Effector memory CD8-positive, alpha-beta T cell (primary cell): ENCODE measurements around the gene FBN2.
"Not testable (repeated sequence)": the region's sequence is repeated elsewhere in the genome, so short reads cannot be mapped to it uniquely, and the experiment has no call there.

Experiments
- ATAC-seq: fragments of 150-1000 bp; cut with Tn5 transposase; replicated peaks from 2 replicates; pipeline ENCODE4 v1.10.0; 2021; ENCODE audit warnings: mild to moderate bottlenecking, moderate library complexity
- DNase-seq, 3 experiments: peaks; one replicate each; pipeline ENCODE4 v3.0.0; 2021
- H3K27ac Mint-ChIP-seq, 2 donors: one replicate each; pipeline ENCODE4 v1.8.0; 2022; ENCODE audit warnings: mild to moderate bottlenecking in 2 of 2, mixed read lengths in 2 of 2, moderate library complexity in 2 of 2
- H3K27me3 Mint-ChIP-seq, 2 donors: one replicate each; pipeline ENCODE4 v1.8.0; 2022; ENCODE audit warnings: mixed read lengths in 2 of 2
- H3K36me3 Mint-ChIP-seq: one replicate; pipeline ENCODE4 v1.8.0; 2022; ENCODE audit warnings: mild to moderate bottlenecking, moderate library complexity, mixed read lengths; ENCODE audit not compliant: insufficient read depth
- H3K4me1 Mint-ChIP-seq, 2 donors: one replicate each; pipeline ENCODE4 v1.8.0; 2022; ENCODE audit warnings: low read depth in 2 of 2, mixed read lengths in 2 of 2
- H3K4me3 Mint-ChIP-seq, 2 donors: one replicate each; pipeline ENCODE4 v1.8.0; 2022; ENCODE audit warnings: mild to moderate bottlenecking in 2 of 2, mixed read lengths in 2 of 2, moderate library complexity in 2 of 2
- H3K9me3 Mint-ChIP-seq, 2 donors: one replicate each; pipeline ENCODE4 v1.8.0; 2022; ENCODE audit warnings: mixed read lengths in 2 of 2

Gene FBN2

GRCh38 chr5:128462330-128462729 lies 75.7 kb downstream of the FBN2 start:
- peaks cover 5% of the 10 kb centered on the region for H3K36me3 Mint-ChIP-seq
- no peak for ATAC-seq
- no peak overlapping the region for H3K4me3 Mint-ChIP-seq
- no peaks in the 10 kb centered on the region for H3K4me1 Mint-ChIP-seq
- no peak for DNase-seq
- no peaks in the 10 kb centered on the region for H3K27me3 Mint-ChIP-seq
- H3K9me3 Mint-ChIP-seq = peaks cover 12 to 23% of the 10 kb centered on the region in 2 donors
- no peak overlapping the region for H3K27ac Mint-ChIP-seq

DNA sequence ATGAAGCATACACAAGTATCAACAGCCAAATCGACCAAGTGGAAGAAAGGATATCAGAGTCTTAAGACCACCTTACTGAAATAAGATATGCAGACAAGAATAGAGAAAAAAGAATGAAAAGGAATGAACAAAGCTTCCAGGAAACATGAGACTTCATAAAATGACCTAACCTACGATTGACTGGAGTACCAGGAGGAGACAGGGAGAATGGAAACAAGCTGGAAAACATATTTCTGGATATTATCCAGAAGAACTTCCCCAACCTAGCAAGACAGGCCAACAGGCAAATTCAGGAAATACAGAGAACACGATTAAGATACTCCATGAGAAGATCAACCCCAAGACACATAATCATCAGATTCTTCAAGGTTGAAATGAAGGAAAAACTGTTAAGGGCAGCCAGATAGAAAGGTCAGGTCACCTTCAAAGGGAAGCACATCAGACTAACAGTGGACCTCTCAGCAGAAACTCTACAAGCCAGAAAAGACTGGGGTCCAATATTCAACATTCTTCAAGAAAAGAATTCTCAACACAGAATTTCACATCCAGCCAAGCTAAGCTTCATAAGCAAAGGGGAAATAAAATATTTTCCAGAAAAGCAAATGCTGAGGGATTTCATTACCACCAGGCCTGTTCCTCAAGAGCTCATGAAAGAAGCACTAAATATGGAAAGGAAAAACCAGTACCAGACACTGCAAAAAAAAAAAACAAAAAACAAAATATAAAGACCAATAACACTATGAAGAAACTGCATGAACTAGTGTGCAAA lies 80.7 kb downstream of the FBN2 start:
- H3K36me3 Mint-ChIP-seq, H3K4me1 Mint-ChIP-seq, H3K27ac Mint-ChIP-seq, H3K27me3 Mint-ChIP-seq, ATAC-seq, DNase-seq, H3K4me3 Mint-ChIP-seq: not testable (repeated sequence)
- H3K9me3 Mint-ChIP-seq = peaks cover 21 to 34% of the 10 kb centered on the region in 2 donors

DNA sequence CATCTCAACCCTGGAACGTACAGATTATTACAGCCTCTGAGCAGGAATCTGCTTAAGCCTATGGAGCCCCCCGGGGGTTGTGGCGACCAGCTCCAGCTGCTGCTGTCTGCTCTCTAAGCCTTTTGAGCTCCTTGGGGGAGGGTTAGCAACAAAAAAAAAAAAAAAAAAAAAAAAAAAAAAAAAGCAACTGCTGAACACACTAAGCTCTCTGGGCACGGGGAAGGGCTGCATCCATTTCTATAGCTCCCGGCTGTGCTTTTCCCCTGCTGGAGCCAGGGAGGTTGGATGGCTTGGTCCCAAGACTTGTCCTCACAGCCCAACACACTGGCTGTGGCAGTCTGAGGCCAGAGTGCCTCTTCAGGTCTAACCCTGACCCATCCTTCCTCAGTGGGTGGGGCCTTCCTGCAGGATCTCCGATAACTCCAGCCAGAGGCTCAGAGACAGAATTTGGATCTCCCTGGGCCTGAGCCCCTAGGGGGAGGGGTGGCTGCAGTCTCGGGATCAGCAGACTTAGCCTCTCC lies 82.1 kb downstream of the FBN2 start:
- H3K27me3 Mint-ChIP-seq = no peaks in the 10 kb centered on the region
- no peak overlapping the region for H3K4me3 Mint-ChIP-seq
- H3K36me3 Mint-ChIP-seq = peaks cover 5% of the 10 kb centered on the region
- H3K27ac Mint-ChIP-seq = no peak overlapping the region
- ATAC-seq (no peak), DNase-seq (no peak)
- no peaks in the 10 kb centered on the region for H3K4me1 Mint-ChIP-seq
- peaks cover 21 to 34% of the 10 kb centered on the region in 2 donors for H3K9me3 Mint-ChIP-seq

DNA sequence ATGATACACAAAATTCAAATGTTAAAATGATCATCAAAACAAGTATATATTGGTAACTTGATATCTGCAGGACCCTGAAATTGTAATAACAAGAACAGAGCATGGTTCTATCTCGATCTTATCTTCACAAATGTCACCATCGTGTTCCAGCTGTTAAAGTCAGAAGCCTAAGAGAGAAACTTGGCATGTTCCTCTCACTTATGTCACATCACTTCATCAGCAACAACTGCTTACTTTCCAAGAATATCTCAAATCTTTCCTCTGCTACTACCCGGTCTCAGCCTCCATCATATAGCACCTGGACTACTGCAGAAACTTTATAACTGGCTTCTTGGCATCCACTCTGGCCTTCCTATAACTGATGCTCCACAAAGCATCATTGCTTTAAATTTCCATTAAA lies 84.9 kb downstream of the FBN2 start:
- Mint-ChIP-seq H3K9me3 (peaks cover 12 to 14% of the 10 kb centered on the region in 2 donors), H3K27ac (no peak overlapping the region), H3K4me3 (no peak overlapping the region), H3K36me3 (no peaks in the 10 kb centered on the region), H3K4me1 (no peaks in the 10 kb centered on the region), H3K27me3 (no peaks in the 10 kb centered on the region)
- no peak for ATAC-seq
- DNase-seq = no peak

DNA sequence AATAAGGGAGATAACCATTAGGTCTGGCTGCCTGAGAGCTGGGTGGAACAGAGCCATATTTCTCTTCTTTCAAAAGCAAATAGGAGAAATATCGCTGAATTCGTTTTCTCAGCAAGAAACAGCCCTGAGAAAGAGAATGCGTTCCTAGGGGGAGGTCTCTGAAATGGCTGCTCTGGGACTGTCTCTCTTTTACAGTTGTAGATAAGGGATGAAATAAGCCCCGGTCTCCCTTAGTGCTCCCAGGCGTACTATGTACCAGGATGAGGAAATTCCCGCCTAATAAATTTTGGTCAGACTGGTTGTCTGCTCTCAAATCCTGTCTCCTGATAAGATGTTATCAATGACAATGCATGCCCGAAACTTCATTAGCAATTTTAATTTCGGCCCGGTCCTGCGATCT lies 90.8 kb downstream of the FBN2 start:
- not testable (repeated sequence) for H3K4me3 Mint-ChIP-seq, H3K27me3 Mint-ChIP-seq, DNase-seq, H3K9me3 Mint-ChIP-seq, H3K36me3 Mint-ChIP-seq, ATAC-seq, H3K27ac Mint-ChIP-seq, H3K4me1 Mint-ChIP-seq

GRCh38 chr5:128441941-128442350 lies 96.1 kb downstream of the FBN2 start:
- Mint-ChIP-seq H3K9me3 (peaks cover 0 to 2% of the 10 kb centered on the region in 2 donors), H3K36me3 (no peaks in the 10 kb centered on the region), H3K27ac (no peak overlapping the region), H3K27me3 (no peaks in the 10 kb centered on the region), H3K4me3 (no peak overlapping the region), H3K4me1 (no peaks in the 10 kb centered on the region)
- DNase-seq (no peak), ATAC-seq (no peak)

DNA sequence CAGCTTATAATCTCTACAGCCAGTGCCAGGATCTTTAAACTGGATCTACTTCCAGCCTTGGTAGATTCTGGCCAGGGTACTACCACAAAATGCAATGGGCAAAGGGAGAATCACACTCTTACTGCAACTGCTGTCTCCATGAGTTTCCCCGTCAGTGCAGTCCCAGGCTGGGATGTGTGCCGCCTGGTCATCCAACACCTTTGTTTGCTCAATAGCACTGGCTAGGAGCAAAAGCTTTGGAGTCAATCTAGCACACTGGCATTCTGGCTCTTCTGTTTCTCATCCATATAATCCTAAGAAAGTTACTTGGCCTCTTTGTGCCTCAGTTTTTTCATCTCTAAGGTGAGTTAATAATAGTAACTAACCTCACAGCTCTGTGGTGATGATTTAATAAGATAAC lies 96.9 kb downstream of the FBN2 start:
- Mint-ChIP-seq H3K27me3 (no peaks in the 10 kb centered on the region), H3K36me3 (no peaks in the 10 kb centered on the region), H3K9me3 (peaks cover 0 to 2% of the 10 kb centered on the region in 2 donors), H3K4me3 (no peak overlapping the region), H3K27ac (no peak overlapping the region), H3K4me1 (no peaks in the 10 kb centered on the region)
- ATAC-seq = no peak
- no peak for DNase-seq

GRCh38 chr5:128436749-128437188 lies 101.3 kb downstream of the FBN2 start:
- no peaks in the 10 kb centered on the region for H3K27me3 Mint-ChIP-seq
- H3K27ac Mint-ChIP-seq = no peak overlapping the region
- no peaks in the 10 kb centered on the region for H3K4me1 Mint-ChIP-seq
- H3K9me3 Mint-ChIP-seq = no peaks in the 10 kb centered on the region
- no peak overlapping the region for H3K4me3 Mint-ChIP-seq
- ATAC-seq = no peak
- no peaks in the 10 kb centered on the region for H3K36me3 Mint-ChIP-seq
- DNase-seq = no peak

GRCh38 chr5:128435861-128436260 lies 102.2 kb downstream of the FBN2 start:
- Mint-ChIP-seq H3K36me3 (no peaks in the 10 kb centered on the region), H3K27ac (no peak overlapping the region), H3K9me3 (no peaks in the 10 kb centered on the region), H3K27me3 (no peaks in the 10 kb centered on the region), H3K4me3 (no peak overlapping the region), H3K4me1 (no peaks in the 10 kb centered on the region)
- DNase-seq = no peak
- no peak for ATAC-seq

- no peaks in the 10 kb centered on the region for H3K36me3 Mint-ChIP-seq
- H3K4me3 Mint-ChIP-seq = no peak overlapping the region
- DNase-seq (no peak), ATAC-seq (no peak)
- H3K27me3 Mint-ChIP-seq = no peaks in the 10 kb centered on the region
- H3K9me3 Mint-ChIP-seq = no peaks in the 10 kb centered on the region
- no peaks in the 10 kb centered on the region for H3K4me1 Mint-ChIP-seq
- H3K27ac Mint-ChIP-seq = no peak overlapping the region
Measured at GRCh38 chr5:128434993-128435392, 103.1 kb downstream of the FBN2 start.

DNA sequence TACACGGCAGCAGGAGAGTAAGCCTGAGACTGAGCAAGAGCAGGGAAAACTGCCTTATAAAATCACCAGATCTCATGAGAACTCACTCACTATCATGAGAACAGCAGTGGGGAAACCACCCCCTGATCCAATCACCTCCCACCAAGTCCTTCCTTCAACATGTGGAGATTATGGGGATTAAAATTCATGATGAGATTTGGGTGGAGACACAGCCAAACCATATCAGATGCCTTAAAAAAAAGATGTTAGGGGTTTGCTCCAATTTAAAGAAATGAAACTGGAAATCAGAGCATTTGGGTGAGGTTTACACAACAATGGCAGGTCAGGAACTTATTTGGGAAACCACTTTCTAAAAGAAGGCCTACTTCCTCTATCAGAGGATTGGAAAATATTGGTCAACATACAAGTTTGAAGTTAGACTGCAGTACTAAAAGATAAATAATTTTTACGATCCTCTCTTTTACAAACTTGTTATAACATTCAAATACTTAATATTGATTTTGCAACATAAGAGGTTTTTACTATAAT lies 105.1 kb downstream of the FBN2 start:
- ATAC-seq = no peak
- DNase-seq = no peak
- no peaks in the 10 kb centered on the region for H3K27me3 Mint-ChIP-seq

GRCh38 chr5:128427921-128428320 lies 110.1 kb downstream of the FBN2 start:
- Mint-ChIP-seq H3K9me3 (peaks cover 8 to 10% of the 10 kb centered on the region in 2 donors), H3K36me3 (no peaks in the 10 kb centered on the region), H3K27me3 (no peaks in the 10 kb centered on the region), H3K27ac (no peak overlapping the region), H3K4me3 (no peak overlapping the region), H3K4me1 (no peaks in the 10 kb centered on the region)
- DNase-seq = no peak
- ATAC-seq = no peak

More for the DNA sequence above, 105.1 kb downstream of the FBN2 start:
- Mint-ChIP-seq H3K36me3 (no peaks in the 10 kb centered on the region), H3K4me1 (no peaks in the 10 kb centered on the region), H3K27ac (no peak overlapping the region), H3K9me3 (peaks cover 6% of the 10 kb centered on the region in 2 donors), H3K4me3 (no peak overlapping the region)

DNA sequence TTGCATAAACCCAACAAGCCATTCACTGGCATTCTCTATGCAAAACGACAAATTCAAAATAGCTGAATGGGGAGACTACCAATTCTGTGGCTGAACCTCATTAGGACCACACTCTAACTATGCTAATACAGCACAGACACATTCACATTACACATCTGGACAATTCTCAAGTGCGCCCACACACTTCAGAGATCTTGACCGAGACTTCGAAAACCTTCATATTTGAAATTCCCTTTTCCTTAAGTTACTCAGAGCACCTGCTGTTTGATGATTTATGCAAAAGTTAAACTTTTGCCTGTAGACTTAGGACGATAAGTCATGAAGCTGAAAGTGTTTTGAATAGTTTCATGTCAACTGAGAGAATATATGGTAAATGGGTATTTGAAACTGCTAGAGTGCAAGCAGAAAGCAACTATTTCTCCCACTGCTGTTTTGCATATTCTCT lies 111.9 kb downstream of the FBN2 start:
- no peaks in the 10 kb centered on the region for H3K4me1 Mint-ChIP-seq
- H3K27me3 Mint-ChIP-seq = no peaks in the 10 kb centered on the region
- ATAC-seq (no peak), DNase-seq (no peak)
- H3K36me3 Mint-ChIP-seq = no peaks in the 10 kb centered on the region
- H3K9me3 Mint-ChIP-seq = peaks cover 8 to 10% of the 10 kb centered on the region in 2 donors
- H3K4me3 Mint-ChIP-seq = no peak overlapping the region
- no peak overlapping the region for H3K27ac Mint-ChIP-seq

- Mint-ChIP-seq H3K4me3 (no peak overlapping the region), H3K4me1 (no peaks in the 10 kb centered on the region), H3K9me3 (peaks cover 8 to 10% of the 10 kb centered on the region in 2 donors), H3K27me3 (no peaks in the 10 kb centered on the region), H3K36me3 (no peaks in the 10 kb centered on the region), H3K27ac (no peak overlapping the region)
- no peak for ATAC-seq
- no peak for DNase-seq
Measured at GRCh38 chr5:128424646-128425045, 113.4 kb downstream of the FBN2 start.
